SK-N-MC (cell line): ENCODE measurements around the gene RAB11FIP2.

Experiments used
- EZH2 ChIP-seq: fragments of 200-600 bp; sonication (generic); IDR thresholded peaks from one replicate; pipeline ENCODE4 v1.6.1; 2017; ENCODE audit warnings: antibody characterized with exemption
- FOXP2 ChIP-seq: optimal IDR thresholded peaks from 2 replicates; pipeline ENCODE3; 2011; ENCODE audit warnings: mild to moderate bottlenecking, moderate library complexity; ENCODE audit not compliant: insufficient read depth; ENCODE audit errors: extremely low read length, control extremely low read depth
- POLR2AphosphoS5 ChIP-seq: IDR thresholded peaks from 2 replicates; pipeline ENCODE4 v1.6.1; 2012; ENCODE audit warnings: mild to moderate bottlenecking, low read depth, low read length, borderline replicate concordance

- TF ChIP-seq EZH2 (no peak), POLR2AphosphoS5 (no peak), FOXP2 (no peak)
These were observed 16.1 kb upstream of the RAB11FIP2 start for GRCh38 chr10:118062798-118063238.
